HCT116 (cell line): ENCODE results near the gene HLA-B.
A peak's percentile ranks its signal among the peaks of the same experiment; 100 is the strongest.

Experiments
- CTCF ChIP-seq, 3 experiments: fragments of 200-600 bp in 1 of 3; sonication (generic) in 1 of 3; IDR thresholded peaks in 2 of 3; conservative IDR thresholded peaks in 1 of 3; 2 replicates each; pipeline ENCODE4 v1.5.1; 2012 to 2017; ENCODE audit warnings: low read depth in 2 of 3, low read length in 2 of 3, antibody characterized with exemption in 1 of 3, borderline replicate concordance in 1 of 3, control low read depth in 1 of 3, mild to moderate bottlenecking in 1 of 3, mixed read lengths in 1 of 3, mixed run types in 1 of 3, moderate library complexity in 1 of 3; ENCODE audit not compliant: insufficient read depth in 1 of 3
- EZH2 ChIP-seq: fragments of 200-600 bp; sonication (generic); IDR thresholded peaks from 2 replicates; pipeline ENCODE4 v1.6.1; 2017; ENCODE audit warnings: antibody characterized with exemption, mixed run types
- EZH2phosphoT487 ChIP-seq: fragments of 200-600 bp; IDR thresholded peaks from 2 replicates; pipeline ENCODE4 v1.6.1; 2018; ENCODE audit warnings: antibody characterized with exemption, borderline replicate concordance
- FOSL1 ChIP-seq: IDR thresholded peaks from 2 replicates; pipeline ENCODE4 v1.6.1; 2012; ENCODE audit warnings: low read depth
- POLR2A ChIP-seq: IDR thresholded peaks from 2 replicates; pipeline ENCODE4 v1.7.0; 2011; ENCODE audit warnings: borderline replicate concordance; ENCODE audit not compliant: insufficient read depth, insufficient read length; ENCODE audit errors: extremely low read depth
- POLR2AphosphoS5 ChIP-seq: IDR thresholded peaks from 2 replicates; pipeline ENCODE4 v1.6.1; 2011; ENCODE audit warnings: mild to moderate bottlenecking, low read depth, low read length, moderate library complexity
- RAD21 ChIP-seq: IDR thresholded peaks from 2 replicates; pipeline ENCODE4 v1.6.1; 2012; ENCODE audit warnings: low read depth, mild to moderate bottlenecking
- SP1 ChIP-seq: IDR thresholded peaks from 2 replicates; pipeline ENCODE4 v1.6.1; 2012; ENCODE audit warnings: low read depth
- SRF ChIP-seq: IDR thresholded peaks from 2 replicates; pipeline ENCODE4 v1.6.1; 2012; ENCODE audit warnings: low read depth
- TCF7L2 ChIP-seq: IDR thresholded peaks from 2 replicates; pipeline ENCODE4 v1.7.0; 2011; ENCODE audit warnings: borderline replicate concordance, inconsistent platforms; ENCODE audit not compliant: insufficient read depth, insufficient read length; ENCODE audit errors: extremely low read depth
- YY1 ChIP-seq: IDR thresholded peaks from 2 replicates; pipeline ENCODE4 v1.6.1; 2011; ENCODE audit warnings: low read length, low read depth, moderate library complexity, mild to moderate bottlenecking; ENCODE audit not compliant: insufficient replicate concordance; ENCODE audit errors: extremely low read depth
- TF ChIP-seq, protein P1 (sequence below): IDR thresholded peaks from 2 replicates; pipeline ENCODE4 v1.6.1; 2012
- TF ChIP-seq, protein P2 (sequence below): IDR thresholded peaks from 2 replicates; pipeline ENCODE4 v1.6.1; 2012; ENCODE audit warnings: low read depth

GRCh38 chr6:31368461-31368860 lies 11.5 kb upstream of the HLA-B start:
- no peak for TF ChIP-seq POLR2A
- TF ChIP-seq CTCF (IDR thresholded peaks at IDR 0.05 in 2 of 3, conservative IDR thresholded peaks at IDR 0.05 in 1 of 3; ENCODE audit: borderline replicate concordance in 1 of 3, insufficient read depth in 1 of 3, low read depth in 2 of 3, low read length in 2 of 3) = 0 out of 6 replicates have a peak, but pooled peaks of 2 of the 3 experiments have one; percentile 11 to 17
- TF ChIP-seq FOSL1 = no peak
- no peak for TF ChIP-seq YY1
- TF ChIP-seq EZH2phosphoT487 = no peak
- no peak for TF ChIP-seq EZH2
- TF ChIP-seq SRF = no peak
- TF ChIP-seq POLR2AphosphoS5 = no peak
- no peak for TF ChIP-seq SP1
- TF ChIP-seq RAD21 = peak; percentile 32; the same call in 1 of the 2 replicates
- no peak for TF ChIP-seq TCF7L2
- TF ChIP-seq, protein P1, sequence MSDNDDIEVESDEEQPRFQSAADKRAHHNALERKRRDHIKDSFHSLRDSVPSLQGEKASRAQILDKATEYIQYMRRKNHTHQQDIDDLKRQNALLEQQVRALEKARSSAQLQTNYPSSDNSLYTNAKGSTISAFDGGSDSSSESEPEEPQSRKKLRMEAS = no peak
- TF ChIP-seq, protein P2, sequence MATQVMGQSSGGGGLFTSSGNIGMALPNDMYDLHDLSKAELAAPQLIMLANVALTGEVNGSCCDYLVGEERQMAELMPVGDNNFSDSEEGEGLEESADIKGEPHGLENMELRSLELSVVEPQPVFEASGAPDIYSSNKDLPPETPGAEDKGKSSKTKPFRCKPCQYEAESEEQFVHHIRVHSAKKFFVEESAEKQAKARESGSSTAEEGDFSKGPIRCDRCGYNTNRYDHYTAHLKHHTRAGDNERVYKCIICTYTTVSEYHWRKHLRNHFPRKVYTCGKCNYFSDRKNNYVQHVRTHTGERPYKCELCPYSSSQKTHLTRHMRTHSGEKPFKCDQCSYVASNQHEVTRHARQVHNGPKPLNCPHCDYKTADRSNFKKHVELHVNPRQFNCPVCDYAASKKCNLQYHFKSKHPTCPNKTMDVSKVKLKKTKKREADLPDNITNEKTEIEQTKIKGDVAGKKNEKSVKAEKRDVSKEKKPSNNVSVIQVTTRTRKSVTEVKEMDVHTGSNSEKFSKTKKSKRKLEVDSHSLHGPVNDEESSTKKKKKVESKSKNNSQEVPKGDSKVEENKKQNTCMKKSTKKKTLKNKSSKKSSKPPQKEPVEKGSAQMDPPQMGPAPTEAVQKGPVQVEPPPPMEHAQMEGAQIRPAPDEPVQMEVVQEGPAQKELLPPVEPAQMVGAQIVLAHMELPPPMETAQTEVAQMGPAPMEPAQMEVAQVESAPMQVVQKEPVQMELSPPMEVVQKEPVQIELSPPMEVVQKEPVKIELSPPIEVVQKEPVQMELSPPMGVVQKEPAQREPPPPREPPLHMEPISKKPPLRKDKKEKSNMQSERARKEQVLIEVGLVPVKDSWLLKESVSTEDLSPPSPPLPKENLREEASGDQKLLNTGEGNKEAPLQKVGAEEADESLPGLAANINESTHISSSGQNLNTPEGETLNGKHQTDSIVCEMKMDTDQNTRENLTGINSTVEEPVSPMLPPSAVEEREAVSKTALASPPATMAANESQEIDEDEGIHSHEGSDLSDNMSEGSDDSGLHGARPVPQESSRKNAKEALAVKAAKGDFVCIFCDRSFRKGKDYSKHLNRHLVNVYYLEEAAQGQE = no peak
